Measurements from ENCODE around the gene ST6GALNAC1.

GRCh38 chr17:76688165-76688622 lies 44.6 kb upstream of the ST6GALNAC1 start:
- TF ChIP-seq CTCF (IDR thresholded peaks at IDR 0.05) (no peak), POLR2A (IDR thresholded peaks at IDR 0.05) (no peak)

Data from transverse colon (tissue), 3 donors.